Renal pelvis (tissue), 12 donors: ENCODE measurements around the gene MTMR11. TPM values are rescaled to one million over a fixed set of nuclear protein-coding genes. Genes with fewer than 3 reads are reported as not detected.
"Not testable (repeated sequence)": the region's sequence is repeated elsewhere in the genome, so short reads cannot be mapped to it uniquely, and the experiment has no call there.

Experiments
- DNase-seq: peaks from one replicate; pipeline ENCODE4 v3.0.0-alpha.2; 2013
- long read RNA-seq, 16 experiments: transcript quantifications; one replicate each; lab custom pipeline, GENCODE V29; 2026
- polyA plus RNA-seq, 3 donors: library from polyadenylated mRNA; unstranded; fragments of 120-200 nt; gene quantifications; one replicate each; pipeline ENCODE4 v1.2.1, GENCODE V29; 2013; ENCODE audit not compliant: insufficient read length in 3 of 3

The MTMR11 gene, protein sequence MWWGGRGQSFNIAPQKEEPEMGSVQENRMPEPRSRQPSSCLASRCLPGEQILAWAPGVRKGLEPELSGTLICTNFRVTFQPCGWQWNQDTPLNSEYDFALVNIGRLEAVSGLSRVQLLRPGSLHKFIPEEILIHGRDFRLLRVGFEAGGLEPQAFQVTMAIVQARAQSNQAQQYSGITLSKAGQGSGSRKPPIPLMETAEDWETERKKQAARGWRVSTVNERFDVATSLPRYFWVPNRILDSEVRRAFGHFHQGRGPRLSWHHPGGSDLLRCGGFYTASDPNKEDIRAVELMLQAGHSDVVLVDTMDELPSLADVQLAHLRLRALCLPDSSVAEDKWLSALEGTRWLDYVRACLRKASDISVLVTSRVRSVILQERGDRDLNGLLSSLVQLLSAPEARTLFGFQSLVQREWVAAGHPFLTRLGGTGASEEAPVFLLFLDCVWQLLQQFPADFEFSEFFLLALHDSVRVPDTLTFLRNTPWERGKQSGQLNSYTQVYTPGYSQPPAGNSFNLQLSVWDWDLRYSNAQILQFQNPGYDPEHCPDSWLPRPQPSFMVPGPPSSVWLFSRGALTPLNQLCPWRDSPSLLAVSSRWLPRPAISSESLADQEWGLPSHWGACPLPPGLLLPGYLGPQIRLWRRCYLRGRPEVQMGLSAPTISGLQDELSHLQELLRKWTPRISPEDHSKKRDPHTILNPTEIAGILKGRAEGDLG
- polyA plus RNA-seq: 10 to 100 TPM; 26.7 to 35.8 (median 31.0) TPM
- long read RNA-seq, donor 1: 0 reads
- long read RNA-seq, donor 2: 0 reads
- long read RNA-seq, donor 3: 0 reads
- long read RNA-seq, donor 4, partial matches to known transcripts: 6 of 6 reads
- long read RNA-seq, donor 4, other reads (novel, unspliced or antisense): 0 of 6 reads
- long read RNA-seq, donor 5: 0 reads
- long read RNA-seq, donor 6: 0 reads
- long read RNA-seq, donor 7, partial matches to known transcripts: 0 of 3 reads
- long read RNA-seq, donor 7, other reads (novel, unspliced or antisense): 0 of 3 reads
- long read RNA-seq, donor 8, partial matches to known transcripts: 0 of 1 reads
- long read RNA-seq, donor 8, other reads (novel, unspliced or antisense): 0 of 1 reads
- long read RNA-seq, donor 9, partial matches to known transcripts: 0 of 1 reads
- long read RNA-seq, donor 9, other reads (novel, unspliced or antisense): 0 of 1 reads
- long read RNA-seq, donor 10, partial matches to known transcripts: 0 of 2 reads
- long read RNA-seq, donor 10, other reads (novel, unspliced or antisense): 0 of 2 reads
- long read RNA-seq, donor 11: 0 reads
- long read RNA-seq, donor 12: 0 reads
- long read RNA-seq, donor 13: 0 reads
- long read RNA-seq, donor 14: 0 reads
- long read RNA-seq, donor 15, partial matches to known transcripts: 5 of 7 reads
- long read RNA-seq, donor 15, other reads (novel, unspliced or antisense): 0 of 7 reads
- long read RNA-seq, donor 16, partial matches to known transcripts: 0 of 1 reads
- long read RNA-seq, donor 16, other reads (novel, unspliced or antisense): 0 of 1 reads

GRCh38 chr1:149936170-149936991 is at the start of gene MTMR11:
TSS of gene MTMR11 (minus strand) at chr1:149936879. CDS start at chr1:149936647, 232 bp downstream.
- DNase-seq: peak; percentile 50

- DNase-seq: no peak
Observed at GRCh38 chr1:149979972-149980540, 43.4 kb upstream of the MTMR11 start.

- no peak for DNase-seq
Observed at GRCh38 chr1:149979245-149979971, 42.7 kb upstream of the MTMR11 start.

DNA sequence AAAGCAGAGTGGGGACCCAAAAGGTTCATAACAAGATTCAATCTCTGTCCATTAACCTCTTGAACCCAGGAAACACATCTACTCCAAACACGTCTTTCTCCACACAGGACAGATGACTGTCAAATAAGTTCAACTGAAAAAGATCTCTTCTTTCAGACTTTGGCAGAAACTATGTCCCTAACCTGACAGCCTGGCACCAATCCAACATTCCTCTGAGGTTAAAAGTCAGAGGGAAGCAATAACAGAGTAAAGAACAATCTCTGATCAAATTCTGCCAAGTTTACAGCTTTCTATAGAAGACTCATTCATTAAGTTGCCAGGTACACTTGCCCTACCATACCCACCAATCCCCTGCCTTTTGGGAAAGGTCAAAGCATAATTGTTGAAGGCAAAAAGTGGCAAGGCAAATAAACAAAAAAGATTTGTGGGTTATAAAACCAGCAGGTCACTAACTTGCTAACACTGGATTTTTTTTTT is 41.9 kb upstream of the MTMR11 start:
- peak; percentile 36 for DNase-seq

GRCh38 chr1:149977345-149977744 is 40.7 kb upstream of the MTMR11 start:
- no peak for DNase-seq

DNA sequence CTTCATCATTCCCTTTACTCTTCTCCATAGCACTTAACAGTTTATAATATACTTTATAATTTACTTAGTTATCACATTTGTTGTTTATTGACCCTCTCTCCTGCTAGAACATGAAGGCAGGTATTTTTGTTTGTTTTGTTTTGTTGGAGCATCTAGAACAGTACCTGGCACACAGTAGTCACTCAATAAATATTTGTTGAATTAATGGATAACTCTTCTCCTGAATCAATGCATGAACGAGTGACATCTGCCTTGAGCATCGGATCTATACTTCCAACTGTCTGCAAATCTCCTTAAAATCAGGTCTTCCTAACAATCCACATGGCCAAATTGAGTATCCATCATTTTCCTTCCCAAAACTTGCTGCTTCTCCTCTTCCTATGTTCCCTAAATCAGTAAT is 35.9 kb upstream of the MTMR11 start:
- no peak for DNase-seq

DNA sequence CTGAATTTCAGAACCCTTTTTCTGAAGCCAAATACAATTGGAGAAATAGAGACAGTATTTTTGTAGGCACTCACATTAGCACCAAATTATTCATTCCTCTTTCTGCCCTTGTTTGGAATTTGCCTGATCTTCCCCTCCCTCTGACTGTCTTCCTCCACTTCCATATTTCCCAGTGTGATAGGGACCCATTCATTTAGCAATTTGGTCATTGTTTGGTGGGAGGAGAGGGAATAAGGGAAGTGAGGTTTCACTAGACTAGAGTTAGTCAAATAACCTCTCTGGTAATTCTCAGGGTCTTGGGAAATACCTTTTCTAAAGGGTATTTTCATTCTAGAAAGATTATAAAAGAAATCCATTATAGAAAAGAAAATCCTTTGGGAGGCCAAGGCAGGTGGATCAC is 31.0 kb upstream of the MTMR11 start:
- DNase-seq: no peak

DNA sequence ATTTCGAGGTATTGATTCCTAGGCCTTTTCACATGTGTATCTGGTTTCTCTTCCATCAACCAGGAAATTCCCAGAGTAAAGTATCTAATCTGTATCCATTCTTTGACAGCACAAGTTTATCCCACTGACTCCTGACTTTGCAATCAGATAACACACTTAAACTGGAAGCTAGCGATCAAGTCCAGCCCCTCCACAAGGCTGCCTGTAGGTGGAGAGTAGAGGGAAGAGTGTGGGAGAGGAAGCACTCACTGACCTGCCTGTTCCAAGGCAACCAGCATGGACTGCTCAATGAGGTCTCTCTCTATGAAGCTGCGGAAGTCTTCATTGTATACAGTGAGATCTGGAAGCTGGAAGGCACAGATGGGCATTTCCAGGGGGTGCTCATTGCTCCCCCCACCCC is 30.4 kb upstream of the MTMR11 start:
- no peak for DNase-seq

DNA sequence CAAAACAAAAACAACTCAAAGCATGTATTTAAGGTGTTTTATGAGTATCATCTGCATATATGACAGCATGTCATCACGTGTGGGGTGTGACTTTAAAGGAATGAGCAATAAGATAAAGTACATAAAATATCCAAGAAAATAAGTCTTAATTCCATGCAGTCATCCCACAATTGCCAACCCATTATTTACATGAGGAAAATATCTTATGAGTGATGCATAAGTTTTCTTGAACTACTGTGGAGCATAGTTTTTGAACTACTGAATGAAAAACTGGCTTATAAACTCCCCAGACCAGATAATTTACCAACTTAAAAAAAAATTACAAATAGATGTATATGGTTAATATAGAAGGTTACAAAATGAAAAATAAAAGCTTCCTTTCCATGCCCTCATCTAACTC is 29.7 kb upstream of the MTMR11 start:
- no peak for DNase-seq

DNA sequence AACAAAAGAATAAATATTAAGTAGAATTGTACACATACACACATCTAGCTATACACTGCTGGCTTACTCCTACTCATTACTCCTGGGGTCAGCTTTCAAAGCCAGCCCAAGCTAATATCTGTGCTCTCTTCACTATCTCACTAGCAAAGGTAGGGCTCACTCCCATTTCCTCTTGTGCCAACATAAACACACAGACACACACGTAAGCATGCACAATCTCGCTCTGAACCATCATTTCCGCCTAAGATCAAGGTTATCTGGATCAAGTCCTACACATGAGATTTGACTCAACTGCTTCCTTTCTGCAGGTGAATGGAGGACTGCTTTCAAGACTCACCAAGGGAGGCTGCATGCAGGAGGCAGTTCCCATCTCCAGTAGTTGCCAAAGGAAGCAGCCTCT is 28.8 kb upstream of the MTMR11 start:
- DNase-seq: no peak

GRCh38 chr1:149963358-149963757 is 26.7 kb upstream of the MTMR11 start:
- DNase-seq: no peak

- no peak for DNase-seq
Observed at GRCh38 chr1:149962736-149963135, 26.1 kb upstream of the MTMR11 start.

DNA sequence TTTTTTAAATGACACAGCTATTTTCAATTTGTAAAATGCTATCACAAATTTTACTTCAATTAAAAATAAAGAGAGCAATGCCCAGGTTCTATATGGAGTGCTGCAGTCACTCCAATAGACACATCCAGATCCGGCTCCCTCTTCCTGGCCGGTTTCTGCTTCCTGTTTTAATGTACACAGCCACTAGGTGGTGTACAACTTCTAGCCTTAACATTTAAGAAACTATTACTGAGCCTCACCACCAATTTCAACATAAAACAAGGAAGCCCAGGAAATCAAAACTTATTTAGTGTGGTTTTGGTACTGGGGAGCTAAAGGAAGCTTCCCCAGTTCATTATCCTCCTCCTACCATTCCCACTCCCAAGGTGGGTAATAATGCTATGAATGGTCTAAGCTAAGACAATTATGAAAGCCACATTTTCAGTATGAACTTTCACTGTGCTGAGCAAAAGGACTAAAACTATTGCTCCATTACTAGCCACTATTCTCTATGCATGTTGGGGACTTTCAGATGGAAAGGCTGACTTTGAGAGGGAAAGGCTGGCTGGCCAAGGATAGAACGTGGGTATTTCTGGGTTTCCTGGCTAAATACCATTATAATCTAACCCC is 25.5 kb upstream of the MTMR11 start:
- peak; percentile 77 for DNase-seq

- not testable (repeated sequence) for DNase-seq
Observed at GRCh38 chr1:149957548-149957947, 20.9 kb upstream of the MTMR11 start.

DNA sequence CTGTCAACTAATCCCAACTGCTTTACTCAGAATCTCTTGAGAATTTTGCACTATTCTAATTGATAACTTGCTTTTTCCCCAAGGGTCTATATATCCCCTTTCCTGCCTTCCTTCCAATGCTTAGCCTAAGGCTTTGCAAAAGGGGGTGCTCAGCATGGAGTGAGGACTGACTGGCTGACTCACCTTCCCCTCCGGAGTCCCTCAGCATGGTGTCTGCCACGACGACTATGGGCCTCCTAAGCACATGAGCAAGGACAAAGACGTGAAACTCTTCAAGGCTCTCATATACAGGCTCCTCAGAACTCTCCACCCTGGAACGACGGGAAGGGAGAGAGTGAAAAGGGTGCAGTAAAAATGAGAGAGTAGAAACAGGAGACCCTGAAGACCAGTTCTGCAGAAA is 13.2 kb upstream of the MTMR11 start:
- DNase-seq: no peak

GRCh38 chr1:149945206-149945605 is 8.5 kb upstream of the MTMR11 start:
- DNase-seq: no peak

DNA sequence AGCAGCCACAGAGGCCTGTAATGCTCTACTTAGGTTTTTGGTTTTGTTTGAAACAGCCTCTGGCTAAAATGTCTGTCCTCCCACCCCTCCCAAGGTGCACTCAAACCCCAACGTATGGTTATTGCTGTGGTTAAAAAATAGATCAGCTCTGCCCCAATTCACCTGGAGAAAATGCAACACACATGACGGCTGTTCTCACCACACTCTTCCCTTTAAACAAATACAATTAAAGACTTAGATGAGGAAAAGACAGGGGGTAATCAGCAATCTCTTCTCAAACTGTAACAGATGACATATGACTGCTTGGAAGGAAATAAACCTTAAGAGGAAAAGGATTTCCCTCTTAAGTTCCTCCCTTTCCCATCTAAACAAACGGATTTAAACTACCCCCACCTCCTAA is 6.2 kb upstream of the MTMR11 start:
- DNase-seq: no peak

DNA sequence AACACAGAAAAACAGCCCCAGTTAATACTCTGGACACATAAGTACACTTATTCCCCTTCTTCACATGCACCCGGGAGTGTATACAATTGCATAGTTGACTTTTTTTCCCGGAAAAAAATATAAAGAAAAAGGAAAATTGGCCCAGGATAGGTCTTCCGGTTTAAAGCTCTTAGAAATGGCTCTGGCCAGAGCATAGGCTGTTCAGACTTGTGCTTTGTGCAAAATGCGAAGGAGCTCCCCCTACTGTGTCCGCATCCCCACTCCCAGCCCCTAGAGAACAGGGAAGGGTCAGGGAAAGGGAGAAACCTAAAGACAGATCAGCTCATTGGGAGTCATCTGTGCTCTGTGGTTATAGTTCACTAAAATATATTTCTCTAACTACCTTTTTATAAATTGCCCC is 5.5 kb upstream of the MTMR11 start:
- DNase-seq: no peak

- DNase-seq: no peak
Observed at GRCh38 chr1:149940427-149940826, 3.7 kb upstream of the MTMR11 start.
